ENCODE data around the gene GSTA2. TPM values are rescaled to one million over a fixed set of nuclear protein-coding genes. Genes with fewer than 3 reads are reported as not detected.
"Not testable (repeated sequence)": the region's sequence is repeated elsewhere in the genome, so short reads cannot be mapped to it uniquely, and the experiment has no call there.

GSTA2 gene
- not detected for polyA plus RNA-seq (ENCODE audit: insufficient read length)

DNA sequence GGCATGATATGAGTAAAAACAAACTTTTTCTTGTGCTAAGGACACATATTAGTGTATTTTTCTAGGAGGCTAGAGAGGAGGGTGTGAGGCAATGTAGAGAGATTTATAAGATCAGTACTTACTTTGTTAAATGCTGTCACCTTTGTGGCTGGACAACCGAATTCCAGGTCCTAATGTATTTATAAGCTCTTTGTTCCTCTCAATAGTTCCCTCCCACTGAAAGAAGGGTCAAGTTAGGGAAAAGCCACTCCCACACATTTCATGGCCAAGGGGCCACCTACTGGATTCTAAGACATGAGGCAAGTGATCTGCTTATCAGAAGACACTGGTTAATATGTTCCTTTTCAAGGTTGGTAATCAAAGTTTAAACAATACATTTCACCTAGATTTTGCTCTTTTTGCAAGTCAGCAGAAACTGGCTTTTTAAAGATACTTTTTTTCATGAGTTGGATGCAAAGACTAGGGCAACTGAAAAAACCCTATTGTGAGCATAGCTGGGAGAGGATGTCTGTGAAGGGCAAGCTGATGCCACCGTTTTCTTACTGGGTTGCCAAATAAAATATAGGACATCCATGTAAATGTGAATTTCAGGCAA lies at the start of gene GSTA2:
GSTA2 (minus strand) TSS at position 154 of the 595 bp plus-strand sequence. CDS start 5,528 bp downstream, outside the sequence.
- DNase-seq (ENCODE audit: low read depth) = not testable (repeated sequence)

DNA sequence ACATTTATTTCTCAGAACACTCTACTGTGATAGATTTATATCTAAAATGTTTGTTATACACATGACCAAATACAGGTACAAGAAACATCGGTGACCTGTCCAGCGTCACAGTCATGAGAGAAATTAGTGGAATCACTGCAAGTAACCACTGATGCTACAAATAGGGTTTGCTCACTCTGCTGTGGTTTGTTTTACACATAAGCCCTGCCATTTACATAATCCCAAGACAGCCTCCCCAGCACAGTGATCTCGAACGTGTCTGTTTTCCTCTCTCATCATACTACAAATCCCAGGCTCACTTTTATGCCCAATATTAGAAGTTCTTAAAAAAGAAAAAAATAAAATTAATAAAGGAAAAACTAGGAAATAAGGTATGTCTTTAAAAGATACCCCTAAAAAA lies 46.5 kb upstream of the GSTA2 start:
- not testable (repeated sequence) for DNase-seq (ENCODE audit: low read depth)

DNA sequence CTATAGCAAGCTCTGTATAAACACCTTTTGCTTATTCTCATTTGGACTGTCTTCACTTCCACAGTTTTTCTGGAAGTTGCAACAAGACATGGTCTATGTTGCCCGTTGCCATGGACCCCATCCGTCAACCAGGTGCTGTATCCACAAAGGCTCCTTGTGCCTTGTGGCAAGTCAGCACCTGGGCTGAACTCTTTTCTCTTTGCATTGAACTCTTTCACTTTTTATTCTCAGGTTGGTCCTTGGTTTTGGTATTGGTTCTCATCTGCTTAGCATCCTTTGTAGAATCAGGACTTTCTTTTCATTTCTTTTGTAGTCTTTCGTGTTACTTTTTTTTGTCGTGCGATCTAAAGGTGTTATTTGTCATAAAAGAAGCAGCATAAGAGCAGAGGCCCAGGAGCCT lies 45.4 kb upstream of the GSTA2 start:
- no peak for DNase-seq (ENCODE audit: low read depth)

DNA sequence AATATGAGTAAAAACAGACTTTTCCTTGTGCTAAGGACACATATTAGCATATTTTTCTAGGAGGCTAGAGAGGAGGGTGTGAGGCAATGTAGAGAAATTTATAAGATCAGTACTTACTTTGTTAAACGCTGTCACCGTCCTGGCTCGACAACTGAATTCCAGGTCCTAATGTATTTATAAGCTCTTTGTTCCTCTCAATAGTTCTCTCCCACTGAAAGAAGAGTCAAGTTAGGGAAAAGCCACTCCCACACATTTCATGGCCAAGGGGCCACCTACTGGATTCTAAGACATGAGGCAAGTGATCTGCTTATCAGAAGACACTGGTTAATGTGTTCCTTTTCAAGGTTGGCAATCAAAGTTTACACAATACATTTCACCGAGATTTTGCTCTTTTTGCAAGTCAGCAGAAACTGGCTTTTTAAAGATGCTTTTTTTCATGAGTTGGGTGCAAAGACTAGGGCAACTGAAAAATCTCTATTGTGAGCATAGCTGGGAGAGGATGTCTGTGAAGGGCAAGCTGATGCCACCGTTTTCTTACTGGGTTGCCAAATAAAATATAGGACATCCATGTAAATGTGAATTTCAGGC lies 40.5 kb upstream of the GSTA2 start, which contains the start of gene GSTA1:
GSTA1 (minus strand) TSS at position 149 of the 588 bp plus-strand sequence. CDS start 4,549 bp downstream, outside the sequence.
- DNase-seq (ENCODE audit: low read depth) = not testable (repeated sequence)

DNA sequence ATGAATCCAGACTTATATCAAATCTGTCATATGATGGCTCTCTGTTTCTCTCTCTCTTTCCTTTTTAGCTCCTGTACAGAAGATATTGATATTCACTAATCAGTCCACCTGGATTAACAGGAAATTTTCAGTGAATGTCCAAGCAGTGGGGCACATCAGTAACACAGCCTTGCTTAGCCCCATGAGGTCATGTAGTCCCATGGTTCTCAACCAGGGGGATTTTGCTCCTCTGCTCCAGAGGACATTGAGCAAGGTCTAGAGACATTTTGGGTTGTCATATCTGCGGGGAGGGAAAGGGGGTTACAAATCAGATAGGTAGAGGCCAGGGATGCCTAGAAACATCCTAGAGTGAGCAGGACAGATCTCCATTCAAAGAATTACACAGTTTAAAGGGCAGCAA lies 39.5 kb upstream of the GSTA2 start:
- DNase-seq (ENCODE audit: low read depth) = no peak

DNA sequence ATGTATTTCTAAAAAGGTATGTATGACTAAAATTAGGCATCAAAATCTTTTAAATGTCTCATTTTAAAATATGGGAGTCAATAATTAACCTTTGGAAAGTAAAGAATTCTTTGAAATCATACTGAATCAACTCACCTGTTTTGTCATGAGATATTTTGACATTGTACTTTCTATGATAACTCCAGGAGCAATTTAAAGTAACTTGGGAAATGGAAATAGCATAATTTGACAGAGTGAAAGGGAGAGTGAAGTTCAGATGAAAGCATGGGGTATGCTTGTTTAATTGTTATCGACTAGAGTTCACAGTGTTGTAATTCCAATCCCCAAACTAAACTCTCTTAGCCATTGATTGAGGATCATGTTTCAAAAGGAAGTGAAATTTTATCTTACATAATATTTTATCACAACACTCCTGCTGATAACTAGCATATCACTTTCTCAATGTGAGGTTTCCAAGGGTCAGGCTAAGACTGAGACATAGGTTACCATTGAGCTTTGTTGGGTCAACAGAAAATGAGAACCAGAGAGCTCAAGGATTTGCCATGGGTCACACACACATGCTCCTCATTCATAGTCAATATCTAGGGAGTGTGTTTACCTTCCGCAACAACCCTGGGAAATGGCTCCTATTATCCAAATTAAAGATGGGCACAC lies 38.0 kb upstream of the GSTA2 start:
- no peak for DNase-seq (ENCODE audit: low read depth)

DNA sequence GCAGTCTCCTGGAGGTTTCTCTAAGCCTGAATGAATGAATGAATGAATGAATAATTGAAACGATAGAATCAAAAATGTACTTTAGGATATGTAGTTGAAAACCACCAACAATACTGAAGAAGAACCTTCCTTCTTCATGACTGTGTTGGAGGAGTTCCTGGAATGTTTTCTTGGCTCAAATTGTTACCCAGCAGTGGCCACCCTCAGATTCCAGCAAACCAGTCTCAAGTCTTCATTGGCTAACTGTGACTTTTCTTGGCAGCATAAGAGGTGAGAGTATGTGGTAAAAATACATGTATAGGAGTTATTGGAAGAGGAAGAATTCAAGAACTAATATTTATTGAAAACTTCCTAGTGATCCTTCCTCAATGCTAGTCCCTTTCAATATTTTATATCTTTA lies 36.0 kb upstream of the GSTA2 start:
- DNase-seq (ENCODE audit: low read depth) = not testable (repeated sequence)

DNA sequence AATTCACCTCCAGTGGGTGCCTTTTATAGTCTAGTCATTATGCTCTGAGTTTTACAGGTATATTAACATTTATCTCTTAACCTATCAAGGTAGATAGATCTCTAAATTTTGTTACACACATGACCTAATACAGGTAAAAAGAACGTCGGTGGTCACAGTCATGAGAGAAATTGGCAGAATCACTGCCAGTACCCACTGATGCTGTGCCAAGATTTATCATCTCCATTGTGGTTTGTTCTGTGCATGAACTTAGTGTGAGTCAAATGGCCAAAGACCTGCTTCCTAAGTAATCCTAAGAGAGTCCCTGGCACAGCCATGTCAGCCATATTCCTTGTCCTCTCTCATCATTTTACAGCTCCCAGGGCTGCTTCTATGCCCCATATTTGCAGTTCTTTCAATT lies 31.1 kb upstream of the GSTA2 start:
- not testable (repeated sequence) for DNase-seq (ENCODE audit: low read depth)

DNA sequence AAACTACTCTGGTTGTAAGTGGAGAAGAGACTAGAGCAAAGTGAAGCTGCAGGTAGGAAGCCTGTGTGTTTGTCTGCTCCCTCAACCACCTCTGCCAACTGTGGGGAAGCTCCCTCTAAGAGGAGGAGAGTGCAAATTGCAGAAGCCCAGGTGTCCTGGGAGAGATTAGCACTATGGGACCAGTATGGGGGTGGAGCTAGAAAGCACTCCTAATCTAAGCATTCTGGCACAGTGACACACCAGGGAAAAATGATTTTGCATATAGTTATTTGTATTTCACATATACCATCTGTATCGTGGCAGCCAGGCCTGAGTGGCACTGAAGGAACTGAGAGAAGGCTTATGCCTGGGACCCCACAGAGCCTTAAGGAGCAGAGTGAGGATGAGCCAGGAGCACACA lies 27.6 kb upstream of the GSTA2 start:
- DNase-seq (ENCODE audit: low read depth) = no peak

DNA sequence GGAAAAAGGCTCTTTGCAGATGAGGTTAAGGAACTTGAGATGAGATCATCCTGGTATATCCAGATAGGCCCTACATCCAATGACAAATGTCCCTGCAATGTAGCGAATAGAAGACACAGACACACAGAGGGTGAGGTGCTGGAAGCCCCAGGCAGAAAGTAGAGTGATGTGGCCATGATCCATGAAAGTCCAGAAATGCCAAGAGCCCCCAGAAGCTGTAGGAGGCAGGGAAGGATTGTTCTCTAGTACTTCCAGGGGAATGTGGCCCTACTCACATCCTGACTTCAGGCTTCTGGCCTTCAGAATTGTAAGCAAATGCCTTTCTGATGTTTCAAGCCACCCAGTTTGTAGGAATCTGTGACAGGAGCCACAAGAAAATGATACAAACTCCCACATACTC lies 26.4 kb upstream of the GSTA2 start:
- not testable (repeated sequence) for DNase-seq (ENCODE audit: low read depth)

DNA sequence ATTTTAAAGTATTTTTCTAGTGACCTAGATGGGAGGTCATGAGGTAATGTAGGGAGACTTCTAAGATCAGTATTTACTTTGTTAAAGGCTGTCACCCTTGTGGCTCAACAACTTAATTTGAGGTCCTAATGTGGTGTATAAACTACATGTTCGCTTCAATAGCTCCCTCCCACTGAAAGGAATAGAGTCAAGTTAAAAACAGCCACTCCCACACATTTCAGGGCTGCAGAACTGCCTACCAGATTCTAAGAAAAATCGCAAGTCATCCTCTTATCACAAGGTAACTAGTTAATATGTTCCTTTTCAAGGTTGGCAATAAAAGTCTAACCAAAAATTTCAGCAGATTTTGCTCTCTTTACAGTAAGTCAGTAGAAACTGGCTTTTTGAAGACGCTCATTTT lies 25.2 kb upstream of the GSTA2 start:
- DNase-seq (ENCODE audit: low read depth) = no peak

DNA sequence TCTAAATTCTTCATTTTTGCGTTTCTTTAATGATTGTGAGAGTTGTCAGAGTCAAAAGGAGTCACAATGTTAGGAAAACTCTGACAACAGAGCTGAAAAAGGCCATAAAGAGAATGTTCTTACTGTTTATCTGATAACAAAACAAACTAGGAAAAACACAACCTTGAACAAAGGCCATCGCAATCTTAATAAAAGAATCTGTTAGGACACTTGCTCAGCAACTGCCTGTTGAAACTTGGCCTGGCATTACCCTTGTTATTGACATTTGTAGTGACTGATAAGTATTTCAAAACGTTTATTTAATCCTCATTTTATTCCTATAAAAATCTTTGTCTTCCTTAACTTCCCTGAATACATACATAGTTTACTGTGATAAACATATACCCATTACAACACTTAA lies 24.6 kb upstream of the GSTA2 start:
- DNase-seq (ENCODE audit: low read depth) = no peak

DNA sequence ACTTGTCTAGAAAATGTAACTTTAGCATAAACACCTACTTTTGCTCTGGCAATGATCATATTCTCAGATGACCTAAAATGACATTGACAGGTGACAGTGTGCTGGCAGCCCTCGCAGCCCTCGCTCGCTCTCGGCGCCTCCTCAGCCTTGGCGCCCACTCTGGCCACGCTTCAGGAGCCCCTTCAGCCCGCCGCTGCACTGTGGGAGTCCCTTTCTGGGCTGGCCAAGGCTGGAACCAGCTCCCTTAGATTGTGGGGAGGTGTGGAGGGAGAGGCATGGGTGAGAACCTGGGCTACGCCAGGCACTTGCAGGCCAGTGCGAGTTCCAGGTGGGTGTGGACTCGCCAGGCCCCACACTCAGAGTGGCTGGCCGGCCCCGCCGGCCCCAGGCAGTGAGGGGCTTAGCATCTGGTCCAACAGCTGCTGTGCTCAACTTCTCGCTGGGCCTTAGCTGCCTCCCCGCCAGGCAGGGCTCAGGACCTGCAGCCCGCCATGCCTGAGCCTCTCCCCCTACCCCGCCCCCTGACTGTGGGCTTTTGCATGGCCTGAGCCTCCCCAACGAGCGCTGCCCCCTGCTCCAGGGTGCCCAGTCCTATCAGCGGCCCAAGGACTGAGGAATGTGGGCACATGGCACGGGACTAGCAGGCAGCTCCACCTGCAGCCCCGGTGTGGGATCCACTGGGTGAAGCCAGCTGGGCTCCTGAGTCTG lies 23.1 kb upstream of the GSTA2 start:
- DNase-seq (ENCODE audit: low read depth) = no peak

DNA sequence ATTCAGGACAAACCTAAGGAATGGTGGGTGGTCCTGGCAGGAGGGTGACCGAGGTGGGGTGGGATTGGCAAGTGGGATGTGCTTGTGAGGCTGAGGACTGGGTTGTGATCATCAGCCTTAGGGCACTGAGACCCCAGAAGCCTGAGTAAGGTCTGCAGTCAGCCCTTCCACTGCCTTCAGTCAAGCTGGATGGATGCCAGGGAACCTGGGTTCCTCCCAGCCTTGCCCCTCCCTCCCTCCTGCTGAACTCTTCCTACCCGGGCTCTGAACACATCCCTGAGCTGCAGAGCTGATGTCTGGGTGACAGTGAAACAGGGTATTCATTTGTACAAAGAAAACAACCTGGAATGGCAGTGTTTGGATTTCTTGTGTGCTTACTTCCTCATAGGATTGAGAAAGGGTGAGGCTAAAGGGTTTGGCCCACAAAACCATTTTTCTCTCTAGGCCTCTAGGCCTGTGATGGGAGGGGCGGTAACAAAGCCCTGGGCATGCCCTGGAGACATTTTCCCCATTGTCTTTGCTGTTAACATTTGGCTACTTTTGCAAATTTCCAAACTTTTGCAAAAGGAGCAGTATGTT lies 19.5 kb upstream of the GSTA2 start:
- not testable (repeated sequence) for DNase-seq (ENCODE audit: low read depth)

DNA sequence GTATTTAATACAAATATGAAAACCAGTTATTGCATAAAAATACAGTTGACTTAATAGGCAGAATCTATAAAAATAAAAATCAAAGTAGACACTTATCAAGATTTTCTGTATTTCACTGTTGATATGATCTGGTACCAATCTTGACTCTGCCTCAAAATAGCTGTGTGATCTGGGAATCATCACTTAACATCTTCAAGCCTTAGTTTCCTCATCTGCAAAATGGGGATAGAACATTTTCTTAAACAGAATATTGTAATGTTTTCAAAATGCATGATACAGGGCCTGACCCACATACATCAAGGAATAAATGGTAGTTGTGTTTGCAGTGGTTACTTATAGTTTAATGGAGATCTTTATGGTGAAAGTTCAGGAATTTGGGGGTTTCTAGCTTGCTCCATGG lies 18.9 kb upstream of the GSTA2 start:
- not testable (repeated sequence) for DNase-seq (ENCODE audit: low read depth)

DNA sequence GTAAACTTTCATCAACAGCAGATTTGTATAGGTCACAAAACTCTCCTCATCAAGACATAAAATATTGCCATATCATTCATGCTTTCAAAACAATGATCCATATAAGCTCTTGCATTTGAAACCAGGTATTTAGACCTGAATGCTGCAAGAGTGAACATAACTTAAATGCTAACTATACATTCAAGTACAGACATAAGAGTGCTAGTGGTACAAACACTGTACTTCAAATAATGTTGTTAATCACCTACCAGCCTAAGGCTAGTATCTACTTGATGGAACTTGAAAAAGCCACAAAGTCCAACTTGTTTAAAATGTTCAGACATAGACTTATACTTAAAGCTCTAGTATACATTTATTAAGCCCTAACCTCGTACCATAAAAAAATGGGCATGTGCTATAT lies 16.0 kb upstream of the GSTA2 start:
- no peak for DNase-seq (ENCODE audit: low read depth)

DNA sequence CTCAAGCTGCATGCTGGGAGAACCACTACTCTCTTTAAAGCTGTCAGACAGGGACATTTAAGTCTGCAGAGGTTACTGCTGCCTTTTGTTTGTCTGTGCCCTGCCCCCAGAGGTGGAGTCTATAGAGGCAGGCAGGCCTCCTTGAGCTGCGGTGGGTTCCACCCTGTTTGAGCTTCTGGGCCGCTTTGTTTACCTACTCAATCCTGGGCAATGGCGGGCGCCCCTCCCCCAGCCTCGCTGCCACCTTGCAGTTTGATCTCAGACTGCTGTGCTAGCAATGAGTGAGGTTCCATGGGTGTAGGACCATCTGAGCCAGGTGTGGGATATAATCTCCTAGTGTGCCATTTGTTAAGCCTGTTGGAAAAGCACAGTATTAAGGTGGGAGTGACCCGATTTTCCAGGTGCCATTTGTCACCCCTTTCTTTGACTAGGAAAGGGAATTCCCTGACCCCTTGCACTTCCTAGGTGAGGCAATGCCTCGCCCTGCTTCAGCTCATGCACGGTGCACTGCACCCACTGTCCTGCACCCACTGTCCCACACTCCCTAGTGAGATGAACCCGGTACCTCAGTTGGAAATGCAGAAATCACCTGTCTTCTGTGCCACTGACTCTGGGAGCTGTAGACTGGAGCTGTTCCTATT lies 13.6 kb upstream of the GSTA2 start:
- not testable (repeated sequence) for DNase-seq (ENCODE audit: low read depth)

DNA sequence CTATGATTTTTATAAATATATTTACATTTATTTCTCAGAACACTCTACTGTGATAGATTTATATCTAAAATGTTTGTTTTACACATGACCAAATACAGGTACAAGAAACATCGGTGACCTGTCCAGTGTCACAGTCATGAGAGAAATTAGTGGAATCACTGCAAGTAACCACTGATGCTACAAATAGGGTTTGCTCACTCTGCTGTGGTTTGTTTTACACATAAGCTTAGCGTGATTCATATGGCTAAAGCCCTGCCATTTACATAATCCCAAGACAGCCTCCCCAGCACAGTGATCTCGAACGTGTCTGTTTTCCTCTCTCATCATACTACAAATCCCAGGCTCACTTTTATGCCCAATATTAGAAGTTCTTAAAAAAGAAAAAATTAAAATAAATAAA lies 6.1 kb upstream of the GSTA2 start:
- not testable (repeated sequence) for DNase-seq (ENCODE audit: low read depth)

DNA sequence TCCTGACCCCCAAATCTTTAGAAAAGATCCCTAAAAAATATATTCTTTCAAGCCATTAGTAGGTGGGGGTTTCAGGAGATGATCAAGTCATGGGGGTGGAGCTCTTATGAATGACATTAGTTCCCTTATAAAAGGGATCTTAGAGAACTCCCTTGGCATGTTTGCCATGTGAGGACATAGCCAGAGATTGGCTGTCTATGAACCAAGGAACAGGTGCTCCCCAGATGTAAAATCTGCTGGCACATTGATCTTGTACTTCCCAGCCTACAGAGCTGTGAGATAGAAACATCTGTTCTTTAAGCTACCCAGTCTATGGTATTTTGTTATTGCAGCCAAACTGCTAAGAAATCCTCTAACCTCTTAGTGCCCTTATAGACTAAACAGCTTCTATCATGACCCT lies 4.4 kb upstream of the GSTA2 start:
- DNase-seq (ENCODE audit: low read depth) = not testable (repeated sequence)

DNA sequence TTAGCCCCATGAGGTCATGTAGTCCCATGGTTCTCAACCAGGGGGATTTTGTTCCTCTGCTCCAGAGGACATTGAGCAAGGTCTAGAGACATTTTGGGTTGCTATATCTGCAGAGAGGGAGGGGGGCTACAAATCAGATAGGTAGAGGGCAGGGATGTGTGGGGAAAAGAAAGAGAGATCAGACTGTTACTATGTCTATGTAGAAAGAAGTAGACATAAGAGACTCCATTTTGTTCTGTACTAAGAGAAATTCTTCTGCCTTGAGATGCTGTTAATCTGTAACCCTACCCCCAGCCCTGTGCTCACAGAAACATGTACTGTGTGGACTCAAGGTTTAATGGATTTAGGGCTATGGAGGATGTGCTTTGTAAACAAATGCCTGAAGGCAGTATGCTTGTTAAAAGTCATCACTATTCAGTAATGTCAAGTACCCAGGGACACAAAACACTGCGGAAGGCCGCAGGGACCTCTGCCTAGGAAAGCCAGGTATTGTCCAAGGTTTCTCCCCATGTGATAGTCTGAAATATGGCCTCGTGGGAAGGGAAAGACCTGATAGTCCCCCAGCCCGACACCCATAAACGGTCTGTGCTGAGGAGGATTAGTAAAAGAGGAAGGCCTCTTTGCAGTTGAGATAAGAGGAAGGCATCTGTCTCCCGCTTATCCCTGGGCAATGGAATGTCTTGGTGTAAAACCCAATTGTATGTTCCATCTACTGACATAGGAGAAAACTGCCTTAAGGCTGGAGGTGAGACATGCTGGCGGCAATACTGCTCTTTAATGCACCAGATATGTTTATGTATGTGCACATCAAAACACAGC lies 1.4 kb downstream of the GSTA2 start:
- not testable (repeated sequence) for DNase-seq (ENCODE audit: low read depth)
